SH-SY5Y (cell line): ENCODE results near the gene MEAK7.

Source experiments
- GATA2 ChIP-seq: IDR thresholded peaks from 2 replicates; pipeline ENCODE4 v1.6.1; 2011; ENCODE audit warnings: mild to moderate bottlenecking, low read depth, low read length
- GATA3 ChIP-seq: IDR thresholded peaks from 2 replicates; pipeline ENCODE4 v1.6.1; 2011; ENCODE audit warnings: low read depth, mild to moderate bottlenecking, low read length, moderate library complexity

DNA sequence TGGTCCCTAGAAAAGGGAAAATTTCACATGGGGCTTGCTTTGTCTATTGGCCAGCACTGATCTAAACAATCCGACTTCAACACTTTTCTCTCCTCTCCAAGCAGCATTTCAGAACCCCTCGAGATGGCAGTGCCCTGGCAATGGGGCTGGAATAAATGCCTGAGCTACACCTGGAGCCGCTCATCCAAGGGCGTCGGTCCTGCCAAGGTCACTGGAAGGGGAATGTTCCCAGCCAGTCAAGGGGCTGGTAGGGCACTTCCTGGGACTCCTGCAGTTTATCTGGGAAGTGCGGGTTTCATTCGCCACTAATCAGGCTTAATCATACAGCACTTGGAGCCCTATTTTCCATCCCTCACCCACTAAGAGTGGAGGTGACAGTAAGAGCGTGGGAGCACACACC is 17.1 kb downstream of the MEAK7 start:
- no peak for TF ChIP-seq GATA2
- TF ChIP-seq GATA3 = no peak
